OCI-M2 (cell line): ENCODE measurements around the gene ARMCX1.
"Not testable (repeated sequence)": the region's sequence is repeated elsewhere in the genome, so short reads cannot be mapped to it uniquely, and the experiment has no call there.

ENCODE experiments used
- DNase-seq: peaks from one replicate; lab custom pipeline; 2025; ENCODE audit not compliant: unreplicated experiment; lab: John Stamatoyannopoulos, UW

The ARMCX1 gene

GRCh38 chrX:101550362-101550750, at the start of gene ARMCX1:
ARMCX1 (plus strand) TSS chrX:101550547; CDS start chrX:101552931, 2,384 bp downstream.
- no peak for DNase-seq

GRCh38 chrX:101502929-101503328, 47.4 kb upstream of the ARMCX1 start:
- not testable (repeated sequence) for DNase-seq

GRCh38 chrX:101507372-101507771, 43.0 kb upstream of the ARMCX1 start:
- DNase-seq = no peak

GRCh38 chrX:101507986-101508385, 42.4 kb upstream of the ARMCX1 start:
- DNase-seq = no peak

GRCh38 chrX:101530944-101531343, 19.4 kb upstream of the ARMCX1 start:
- no peak for DNase-seq

GRCh38 chrX:101539116-101539515, 11.2 kb upstream of the ARMCX1 start:
- DNase-seq = no peak

GRCh38 chrX:101550751-101551379, 518 bp downstream of the ARMCX1 start:
- no peak for DNase-seq

- DNase-seq = no peak
Measured at GRCh38 chrX:101551380-101551767, 1.0 kb downstream of the ARMCX1 start.

- DNase-seq = no peak
Measured at GRCh38 chrX:101552714-101553113, 2.4 kb downstream of the ARMCX1 start.

GRCh38 chrX:101564651-101565050, 14.3 kb downstream of the ARMCX1 start:
- no peak for DNase-seq

GRCh38 chrX:101595739-101596419, 45.5 kb downstream of the ARMCX1 start:
- no peak for DNase-seq

GRCh38 chrX:101599592-101599991, 49.2 kb downstream of the ARMCX1 start:
- not testable (repeated sequence) for DNase-seq

- DNase-seq = no peak
Measured at GRCh38 chrX:101602077-101602476, 51.7 kb downstream of the ARMCX1 start.
